ENCODE measurements around the gene CFL2. TPM values are rescaled to one million over a fixed set of nuclear protein-coding genes. Genes with fewer than 3 reads are reported as not detected.

Gene CFL2
- total RNA-seq, 1 experiment from 2014 or later: 55.2 TPM

DNA sequence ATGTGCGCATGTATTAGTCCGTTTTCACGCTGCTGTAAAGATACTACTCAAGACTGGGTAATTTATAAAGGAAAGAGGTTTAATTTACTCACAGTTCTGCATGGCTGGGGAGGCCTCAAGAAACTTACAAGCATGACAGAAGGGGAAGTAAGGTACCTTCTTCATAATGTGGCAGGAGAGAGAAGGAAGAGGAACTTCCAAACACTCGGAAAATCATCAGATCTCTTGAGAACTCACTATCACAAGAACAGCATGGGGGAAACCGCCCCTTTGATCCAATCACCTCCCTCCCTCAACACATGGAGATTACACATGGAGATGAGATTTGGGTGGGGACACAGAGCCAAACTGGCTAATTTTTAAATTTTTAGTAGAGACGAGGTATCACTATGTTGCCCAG, 42.7 kb downstream of the CFL2 start:
- BruUV-seq (replicated peaks): no TSS peak
- H3K27ac ChIP-seq (ENCODE audit: low read depth, low read length): no peak overlapping the region
- no peaks in the 10 kb centered on the region for H3K36me3 ChIP-seq (ENCODE audit: control insufficient read depth in 1 of 2, insufficient read depth in 2 of 2, low read length in 2 of 2)
- no peaks in the 10 kb centered on the region for H3K9me3 ChIP-seq (ENCODE audit: control insufficient read depth in 1 of 2, insufficient read depth in 1 of 2, low read depth in 1 of 2, low read length in 2 of 2)
- H3K4me2 ChIP-seq (ENCODE audit: low read length): no peak overlapping the region
- H3K79me2 ChIP-seq (ENCODE audit: insufficient read depth, low read length): no peaks in the 10 kb centered on the region
- ChIA-PET POLR2A (no interaction called here), RAD21 (ENCODE audit: low non-redundant PET in 1 of 2, low total read pairs in 2 of 2, uncharacterized antibody in 2 of 2, unreplicated experiment in 2 of 2) (interaction anchor here (0.6 to 1.0 kb wide), 3 partner anchors 51 to 364 kb away, joined by 3 to 5 read pairs (median 3); no protein-coding TSS in a partner anchor), CTCF (interaction anchor here (0.9 to 1.0 kb wide), 2 partner anchors 33 to 309 kb away, joined by 3 read pairs; no protein-coding TSS in a partner anchor)
- DNase-seq (ENCODE audit: low read depth, low spot score): no peak
- intact Hi-C loops (cut with micrococcal nuclease): loop anchor here (2.0 to 10.0 kb wide), 6 partner anchors 51 to 1013 kb away; partner anchors contain the start of genes BAZ1A and SRP54
- H3K27me3 ChIP-seq (ENCODE audit: insufficient read depth, low read length): no peaks in the 10 kb centered on the region
- no peak for ATAC-seq
- no peaks in the 10 kb centered on the region for H4K20me1 ChIP-seq (ENCODE audit: insufficient read depth)
- H3K4me1 ChIP-seq (ENCODE audit: control insufficient read depth in 1 of 2, insufficient read depth in 2 of 2, low read length in 2 of 2): no peaks in the 10 kb centered on the region
- no peak overlapping the region for H2AFZ ChIP-seq (ENCODE audit: low read depth, low read length, poor library complexity, severe bottlenecking)
- no peaks in the 10 kb centered on the region for H3K9me2 ChIP-seq (ENCODE audit: insufficient read depth)
- H3K9ac ChIP-seq (ENCODE audit: low read length): no peak overlapping the region
- H3K4me3 ChIP-seq (replicated peaks in 1 of 2; ENCODE audit: low read depth in 1 of 2, low read length in 2 of 2): no peak overlapping the region
- TF ChIP-seq ELF1 (IDR thresholded peaks at IDR 0.05; ENCODE audit: borderline replicate concordance, low read depth) (no peak), ZFX (IDR thresholded peaks at IDR 0.05) (no peak), SP1 (IDR thresholded peaks at IDR 0.05; ENCODE audit: low read depth) (no peak), TCF7L2 (IDR thresholded peaks at IDR 0.05; ENCODE audit: borderline replicate concordance, extremely low read depth, insufficient read depth, insufficient read length) (no peak), SRF (IDR thresholded peaks at IDR 0.05; ENCODE audit: low read depth) (no peak), RAD21 (IDR thresholded peaks at IDR 0.05; ENCODE audit: low read depth) (no peak), ZNF274 (IDR thresholded peaks at IDR 0.05; ENCODE audit: low read depth, low read length) (no peak), JUND (IDR thresholded peaks at IDR 0.05) (no peak), CBX3 (IDR thresholded peaks at IDR 0.05; ENCODE audit: low read depth) (no peak), POLR2A (IDR thresholded peaks at IDR 0.05; ENCODE audit: borderline replicate concordance, extremely low read depth, insufficient read depth, insufficient read length) (no peak), FOSL1 (IDR thresholded peaks at IDR 0.05; ENCODE audit: low read depth) (no peak), EGR1 (IDR thresholded peaks at IDR 0.05; ENCODE audit: low read depth) (no peak), SIN3A (IDR thresholded peaks at IDR 0.05; ENCODE audit: low read depth) (no peak)
- TF ChIP-seq, protein P1, sequence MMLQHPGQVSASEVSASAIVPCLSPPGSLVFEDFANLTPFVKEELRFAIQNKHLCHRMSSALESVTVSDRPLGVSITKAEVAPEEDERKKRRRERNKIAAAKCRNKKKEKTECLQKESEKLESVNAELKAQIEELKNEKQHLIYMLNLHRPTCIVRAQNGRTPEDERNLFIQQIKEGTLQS (IDR thresholded peaks at IDR 0.05): no peak
- TF ChIP-seq, protein P2, sequence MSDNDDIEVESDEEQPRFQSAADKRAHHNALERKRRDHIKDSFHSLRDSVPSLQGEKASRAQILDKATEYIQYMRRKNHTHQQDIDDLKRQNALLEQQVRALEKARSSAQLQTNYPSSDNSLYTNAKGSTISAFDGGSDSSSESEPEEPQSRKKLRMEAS (IDR thresholded peaks at IDR 0.05): no peak

All from HCT116 (cell line).